B cell (primary cell): Measurements from ENCODE around the gene PPFIA2. TPM values are rescaled to one million over a fixed set of nuclear protein-coding genes. Genes with fewer than 3 reads are reported as not detected.

Experiments
- ATAC-seq: fragments of 200-7000 bp; cut with Tn5 transposase; one replicate; pipeline ENCODE4 v1.10.0; 2021; ENCODE audit warnings: low read depth, mild to moderate bottlenecking, moderate number of reproducible peaks, moderate library complexity
- CTCF ChIA-PET: fragments of 350-600 bp; sonication (Branson Sonifier 250); formaldehyde crosslinking; loops from one replicate; lab custom pipeline; 2021; ENCODE audit warnings: antibody characterized with exemption, inconsistent platforms; lab: Charles Lee
- POLR2A ChIA-PET: fragments of 350-600 bp; sonication (Branson Sonifier 250); formaldehyde crosslinking; loops from one replicate; lab custom pipeline; 2021; ENCODE audit warnings: antibody characterized with exemption; lab: Charles Lee
- DNase-seq: peaks from one replicate; pipeline ENCODE4 v3.0.0; 2013
- H2AFZ ChIP-seq: 2 replicates; pipeline ENCODE4 v1.6.1; 2012; ENCODE audit warnings: mild to moderate bottlenecking, low read depth, low read length; ENCODE audit not compliant: insufficient read depth, poor library complexity, severe bottlenecking
- H3K27ac ChIP-seq, 2 donors: 1 replicate in 1 of 2; 2 replicates in 1 of 2; pipeline ENCODE4 v1.5.1; 2012 to 2013; ENCODE audit warnings: low read length in 2 of 2, mild to moderate bottlenecking in 2 of 2, moderate library complexity in 1 of 2
- H3K27me3 ChIP-seq, 4 experiments: fragments of 200-600 bp in 1 of 4; sonication (generic) in 1 of 4; replicated peaks in 1 of 4; 1 replicate in 2 of 4; 2 replicates in 2 of 4; pipeline versions ENCODE4 v1.6.1 to v1.7.0; 2013 to 2016; ENCODE audit warnings: low read length in 3 of 4, mild to moderate bottlenecking in 2 of 4, mixed read lengths in 1 of 4, moderate library complexity in 1 of 4; ENCODE audit not compliant: insufficient read depth in 4 of 4, control insufficient read depth in 3 of 4; ENCODE audit errors: control extremely low read depth in 1 of 4
- H3K36me3 ChIP-seq, 2 experiments: replicated peaks in 1 of 2; 1 replicate in 1 of 2; 2 replicates in 1 of 2; pipeline versions ENCODE4 v1.6.1 to v1.7.1; 2013; ENCODE audit warnings: low read length in 1 of 2; ENCODE audit not compliant: insufficient read depth in 2 of 2, control insufficient read depth in 1 of 2; ENCODE audit errors: control extremely low read depth in 1 of 2, extremely low read depth in 1 of 2
- H3K4me1 ChIP-seq, 2 donors: fragments of 200-600 bp in 1 of 2; sonication (generic) in 1 of 2; 1 replicate in 1 of 2; 2 replicates in 1 of 2; pipeline versions ENCODE4 v1.5.1 to v1.6.1; 2013 to 2017; ENCODE audit warnings: low read length in 2 of 2; ENCODE audit not compliant: control insufficient read depth in 2 of 2, insufficient read depth in 2 of 2
- H3K4me2 ChIP-seq: replicated peaks from 2 replicates; pipeline ENCODE3; 2012; ENCODE audit warnings: mild to moderate bottlenecking, low read depth, low read length; ENCODE audit not compliant: poor library complexity, severe bottlenecking
- H3K4me3 ChIP-seq, 5 experiments: fragments of 200-600 bp in 1 of 5; sonication (generic) in 1 of 5; 1 replicate in 3 of 5; 2 replicates in 2 of 5; pipeline versions ENCODE4 v1.5.1 to v1.7.0; 2011 to 2016; ENCODE audit warnings: low read length in 4 of 5, mild to moderate bottlenecking in 4 of 5, low read depth in 2 of 5, control low read depth in 1 of 5, moderate library complexity in 1 of 5; ENCODE audit not compliant: insufficient read depth in 1 of 5; ENCODE audit errors: control extremely low read depth in 1 of 5, extremely low read depth in 1 of 5
- H3K79me2 ChIP-seq: fragments of 200-600 bp; sonication (generic); one replicate; pipeline ENCODE4 v1.6.0; 2016; ENCODE audit warnings: low read length; ENCODE audit not compliant: control insufficient read depth, insufficient read depth
- H3K9ac ChIP-seq: fragments of 200-600 bp; sonication (generic); 2 replicates; pipeline ENCODE4 v1.6.1; 2017; ENCODE audit warnings: mild to moderate bottlenecking, low read length, moderate library complexity
- H3K9me3 ChIP-seq, 3 donors: one replicate each; pipeline versions ENCODE4 v1.6.1 to v1.7.1; 2013; ENCODE audit warnings: low read length in 2 of 3; ENCODE audit not compliant: control insufficient read depth in 2 of 3, insufficient read depth in 1 of 3; ENCODE audit errors: control extremely low read depth in 1 of 3
- H4K20me1 ChIP-seq: 2 replicates; pipeline ENCODE4 v1.6.0; 2012; ENCODE audit warnings: mild to moderate bottlenecking, low read length; ENCODE audit not compliant: insufficient read depth, control insufficient read depth, poor library complexity, severe bottlenecking
- H3K27ac Mint-ChIP-seq: one replicate; pipeline ENCODE4 v1.8.0; 2021; ENCODE audit warnings: mixed read lengths
- H3K27me3 Mint-ChIP-seq: one replicate; pipeline ENCODE4 v1.8.0; 2021; ENCODE audit warnings: mixed read lengths
- H3K4me1 Mint-ChIP-seq: one replicate; pipeline ENCODE4 v1.8.0; 2021; ENCODE audit warnings: mixed read lengths
- H3K4me3 Mint-ChIP-seq: one replicate; pipeline ENCODE4 v1.8.0; 2021; ENCODE audit warnings: mixed read lengths
- H3K9me3 Mint-ChIP-seq: one replicate; pipeline ENCODE4 v1.8.0; 2022; ENCODE audit warnings: mixed read lengths; ENCODE audit not compliant: insufficient read depth
- EZH2 ChIP-seq: IDR thresholded peaks from 2 replicates; pipeline ENCODE4 v1.6.1; 2012; ENCODE audit warnings: borderline replicate concordance, low read depth, mild to moderate bottlenecking, moderate library complexity, low read length; ENCODE audit not compliant: insufficient read depth, poor library complexity, severe bottlenecking
- WGBS: methylation state at CpG from one replicate; pipeline ENCODE4 v1.1.5; 2013; ENCODE audit warnings: missing lambda C conversion rate; ENCODE audit not compliant: insufficient coverage; 5-methylcytosine and 5-hydroxymethylcytosine counted together
- intact Hi-C: fragments of 100-400 bp; cut with micrococcal nuclease; formaldehyde crosslinking; loops from one replicate; pipeline ENCODE4 v1.10.0; 2022
- polyA plus RNA-seq: library from polyadenylated mRNA; depleted of rRNA; stranded (reverse); fragments of >200 nt; gene quantifications from 2 replicates; pipeline ENCODE4 v1.2.3, GENCODE V29; 2012
- total RNA-seq, 2 donors: library from RNA; stranded (reverse); fragments of 120-200 nt in 1 of 2; gene quantifications; 1 replicate in 1 of 2; 2 replicates in 1 of 2; pipeline versions ENCODE4 v1.2.3 to v1.2.4, GENCODE V29; 2013 to 2022
- TF ChIP-seq, protein P1 (sequence below): fragments of 200-600 bp; IDR thresholded peaks from one replicate; pipeline ENCODE4 v1.8.0; 2022; ENCODE audit warnings: antibody characterized with exemption, mild to moderate bottlenecking

The PPFIA2 gene
- total and polyA plus RNA-seq, 2 donors (not counting 1 experiment from before 2014, with no cell fraction given) = not detected

DNA sequence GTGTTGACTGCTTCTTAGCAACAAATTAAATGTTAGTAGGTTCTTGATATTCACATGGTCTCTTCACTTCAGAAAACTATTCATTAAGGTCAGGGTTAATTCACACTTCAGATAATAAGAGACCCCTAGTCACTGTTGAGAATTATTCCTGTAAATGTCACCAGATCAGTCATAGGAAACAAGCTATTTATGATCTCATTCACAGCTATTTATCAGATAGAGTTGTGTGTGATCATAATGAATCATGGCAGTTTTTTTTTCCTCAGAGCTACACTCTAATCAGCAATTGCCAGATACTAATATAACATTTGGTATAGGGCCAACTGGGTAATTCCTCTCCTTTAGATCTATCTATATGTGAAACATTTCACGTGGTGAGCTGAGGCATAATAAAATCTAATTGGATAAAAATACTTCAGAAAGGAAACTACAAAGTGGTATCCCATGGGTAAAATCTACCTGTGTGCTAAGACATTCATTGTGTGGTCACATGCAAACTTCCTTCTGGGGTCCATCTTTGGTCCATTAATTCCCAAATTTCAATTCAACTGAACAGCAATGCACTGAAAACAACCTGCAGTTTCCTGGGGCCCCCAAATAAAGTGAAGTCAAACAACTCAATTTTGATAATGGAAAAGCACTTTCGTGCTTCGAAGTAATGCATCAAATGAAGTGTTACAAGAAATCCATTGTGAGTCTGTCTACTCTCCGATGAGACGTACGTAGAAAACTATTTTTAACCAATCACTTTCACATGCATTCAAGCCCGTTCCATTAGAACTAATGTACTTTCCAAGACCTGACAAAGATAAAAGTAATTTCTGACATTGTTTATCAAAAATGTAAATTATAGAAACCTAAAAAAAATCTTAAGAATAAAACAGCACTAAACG, 484.3 kb downstream of the PPFIA2 start:
- intact Hi-C loops = no loop called here
- no peaks in the 10 kb centered on the region for H3K4me1 ChIP-seq
- H3K9me3 ChIP-seq = peaks cover 0 to 3% (median 0%) of the 10 kb centered on the region in 3 donors
- no peak overlapping the region for H3K4me2 ChIP-seq
- H3K27ac Mint-ChIP-seq = no peak overlapping the region
- no peaks in the 10 kb centered on the region for H3K9me3 Mint-ChIP-seq
- DNase-seq (no peak), ATAC-seq (no peak)
- WGBS = 83% methylated on average over 1 of the region's 8 CpGs
- H2AFZ ChIP-seq = no peak overlapping the region
- H4K20me1 ChIP-seq = no peaks in the 10 kb centered on the region
- CTCF ChIA-PET = no interaction called here
- POLR2A ChIA-PET = no interaction called here
- H3K27ac ChIP-seq = no peak overlapping the region
- H3K4me3 Mint-ChIP-seq = no peak overlapping the region
- no peaks in the 10 kb centered on the region for H3K27me3 Mint-ChIP-seq
- no peaks in the 10 kb centered on the region for H3K4me1 Mint-ChIP-seq
- no peak for TF ChIP-seq EZH2
- TF ChIP-seq, protein P1, sequence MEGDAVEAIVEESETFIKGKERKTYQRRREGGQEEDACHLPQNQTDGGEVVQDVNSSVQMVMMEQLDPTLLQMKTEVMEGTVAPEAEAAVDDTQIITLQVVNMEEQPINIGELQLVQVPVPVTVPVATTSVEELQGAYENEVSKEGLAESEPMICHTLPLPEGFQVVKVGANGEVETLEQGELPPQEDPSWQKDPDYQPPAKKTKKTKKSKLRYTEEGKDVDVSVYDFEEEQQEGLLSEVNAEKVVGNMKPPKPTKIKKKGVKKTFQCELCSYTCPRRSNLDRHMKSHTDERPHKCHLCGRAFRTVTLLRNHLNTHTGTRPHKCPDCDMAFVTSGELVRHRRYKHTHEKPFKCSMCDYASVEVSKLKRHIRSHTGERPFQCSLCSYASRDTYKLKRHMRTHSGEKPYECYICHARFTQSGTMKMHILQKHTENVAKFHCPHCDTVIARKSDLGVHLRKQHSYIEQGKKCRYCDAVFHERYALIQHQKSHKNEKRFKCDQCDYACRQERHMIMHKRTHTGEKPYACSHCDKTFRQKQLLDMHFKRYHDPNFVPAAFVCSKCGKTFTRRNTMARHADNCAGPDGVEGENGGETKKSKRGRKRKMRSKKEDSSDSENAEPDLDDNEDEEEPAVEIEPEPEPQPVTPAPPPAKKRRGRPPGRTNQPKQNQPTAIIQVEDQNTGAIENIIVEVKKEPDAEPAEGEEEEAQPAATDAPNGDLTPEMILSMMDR = no peak
- H3K4me3 ChIP-seq = no peak overlapping the region
- H3K79me2 ChIP-seq = no peaks in the 10 kb centered on the region
- no peaks in the 10 kb centered on the region for H3K27me3 ChIP-seq
- H3K9ac ChIP-seq = no peak overlapping the region
- no peaks in the 10 kb centered on the region for H3K36me3 ChIP-seq

DNA sequence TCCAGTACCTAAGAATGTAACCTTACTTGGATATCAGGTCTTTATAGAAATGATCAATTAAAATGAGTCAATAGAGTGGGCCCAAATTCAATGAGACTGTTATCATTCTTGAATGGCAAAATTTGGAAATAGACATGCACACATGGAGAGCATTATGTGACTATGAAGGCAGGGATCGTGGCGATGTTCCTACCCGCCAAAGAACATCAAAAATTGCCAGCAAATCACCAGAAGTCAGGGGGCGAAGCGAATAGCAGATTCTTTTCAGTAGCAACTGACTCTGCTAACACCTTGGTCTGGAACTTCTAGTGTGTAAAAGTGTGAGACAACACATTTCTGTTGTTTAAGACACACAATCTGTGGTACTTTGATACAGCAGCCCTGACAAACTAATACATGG, 488.8 kb downstream of the PPFIA2 start:
- peaks cover 0 to 3% (median 0%) of the 10 kb centered on the region in 3 donors for H3K9me3 ChIP-seq
- WGBS = 97% methylated on average over 5 of the region's 5 CpGs
- H3K4me1 Mint-ChIP-seq = no peaks in the 10 kb centered on the region
- H3K27me3 Mint-ChIP-seq = no peaks in the 10 kb centered on the region
- H3K27ac ChIP-seq = no peak overlapping the region
- no peak overlapping the region for H3K4me3 Mint-ChIP-seq
- POLR2A ChIA-PET = no interaction called here
- H3K4me1 ChIP-seq = no peaks in the 10 kb centered on the region
- CTCF ChIA-PET = no interaction called here
- ATAC-seq (no peak), DNase-seq (no peak)
- no peak overlapping the region for H3K4me2 ChIP-seq
- H3K36me3 ChIP-seq = no peaks in the 10 kb centered on the region
- no peak overlapping the region for H3K27ac Mint-ChIP-seq
- intact Hi-C loops = no loop called here
- H3K4me3 ChIP-seq = no peak overlapping the region
- no peak overlapping the region for H2AFZ ChIP-seq
- H3K9ac ChIP-seq = no peak overlapping the region
- no peaks in the 10 kb centered on the region for H3K79me2 ChIP-seq
- H4K20me1 ChIP-seq = no peaks in the 10 kb centered on the region
- H3K9me3 Mint-ChIP-seq = no peaks in the 10 kb centered on the region
- H3K27me3 ChIP-seq = no peaks in the 10 kb centered on the region
- TF ChIP-seq, protein P1 = no peak
- no peak for TF ChIP-seq EZH2
